GM12872 (cell line): Measurements from ENCODE around the gene PRKAR1B.

Source experiments
- CTCF ChIP-seq: IDR thresholded peaks from 3 replicates; pipeline ENCODE4 v1.5.1; 2011; ENCODE audit warnings: low read depth, mild to moderate bottlenecking, low read length, moderate library complexity; ENCODE audit not compliant: insufficient read depth

Gene PRKAR1B

GRCh38 chr7:570801-571070 lies 156.3 kb downstream of the PRKAR1B start:
- TF ChIP-seq CTCF: no peak

GRCh38 chr7:569996-570800 lies 156.9 kb downstream of the PRKAR1B start:
- no peak for TF ChIP-seq CTCF

- TF ChIP-seq CTCF: no peak
These were observed 157.8 kb downstream of the PRKAR1B start for GRCh38 chr7:569071-569855.

- TF ChIP-seq CTCF: no peak
These were observed 158.8 kb downstream of the PRKAR1B start for GRCh38 chr7:568031-568951.

- no peak for TF ChIP-seq CTCF
These were observed 159.7 kb downstream of the PRKAR1B start for GRCh38 chr7:567305-567883.

GRCh38 chr7:566100-566499 lies 161.0 kb downstream of the PRKAR1B start:
- TF ChIP-seq CTCF: no peak
